K562 (cell line): Measurements from ENCODE around the gene ORC5. TPM values are rescaled to one million over a fixed set of nuclear protein-coding genes. Genes with fewer than 3 reads are reported as not detected.

ENCODE experiments used
- ATAC-seq: fragments of 200-7000 bp; cut with Tn5 transposase; 3 replicates; pipeline ENCODE4 v1.9.1; 2020; ENCODE audit warnings: moderate library complexity
- BruUV-seq: library from RNA; stranded (reverse); fragments of 400-500 nt; replicated peaks from 2 replicates; lab custom pipeline; 2021; lab: Mats Ljungman, UMichigan
- CTCF ChIA-PET: fragments of 300-600 bp; formaldehyde crosslinking; extraction: SDS; loops from one replicate; lab custom pipeline; 2021; ENCODE audit warnings: low intra/inter-chr PET ratio; lab: Yijun Ruan, JAX
- POLR2A ChIA-PET: fragments of 300-600, 350-650 bp; sonication (Branson Sonifier 250); formaldehyde crosslinking; extraction: SDS; loops from one replicate; lab custom pipeline; 2021; ENCODE audit warnings: antibody characterized with exemption, inconsistent platforms; lab: Yijun Ruan, JAX
- DNase-seq, 4 experiments: peaks; one replicate each; pipeline versions ENCODE4 v3.0.0 to v3.0.0-alpha.2; 2011 to 2018; ENCODE audit warnings: low spot score in 3 of 4, mixed read lengths in 3 of 4; ENCODE audit errors: extremely low read depth in 1 of 4
- FAIRE-seq: peaks from 2 replicates; lab custom pipeline; 2011; peaks lifted over from hg19 to GRCh38; lab: Jason Lieb, UNC
- H2AFZ ChIP-seq: 2 replicates; pipeline ENCODE4 v1.6.0; 2011; ENCODE audit warnings: low read depth, low read length, control low read depth, inconsistent platforms
- H3K27ac ChIP-seq: fragments of 200-600 bp; 3 replicates; pipeline ENCODE4 v1.8.0; 2011; ENCODE audit warnings: low read depth, mild to moderate bottlenecking, control low read depth, inconsistent platforms, low read length, moderate library complexity, mixed read lengths; ENCODE audit errors: extremely low read depth
- H3K27me3 ChIP-seq, 2 experiments: fragments of 300-600 bp in 1 of 2; 2 replicates in 1 of 2; 3 replicates in 1 of 2; pipeline versions ENCODE4 v1.6.0 to v1.8.0; 2011; ENCODE audit warnings: inconsistent platforms in 2 of 2, low read length in 2 of 2, mild to moderate bottlenecking in 1 of 2, mixed read lengths in 1 of 2, moderate library complexity in 1 of 2; ENCODE audit not compliant: control insufficient read depth in 2 of 2, insufficient read depth in 2 of 2
- H3K36me3 ChIP-seq: fragments of 300-600 bp; 3 replicates; pipeline ENCODE4 v1.8.0; 2011; ENCODE audit warnings: mild to moderate bottlenecking, low read length, inconsistent platforms; ENCODE audit not compliant: control insufficient read depth, insufficient read depth
- H3K4me1 ChIP-seq, 2 experiments: fragments of 200-600 bp in 1 of 2; replicated peaks in 1 of 2; 2 replicates in 1 of 2; 3 replicates in 1 of 2; pipeline versions ENCODE4 v1.5.1 to v1.8.0; 2011; ENCODE audit warnings: inconsistent platforms in 2 of 2, low read length in 2 of 2, mild to moderate bottlenecking in 1 of 2, mixed read lengths in 1 of 2, moderate library complexity in 1 of 2; ENCODE audit not compliant: control insufficient read depth in 2 of 2, insufficient read depth in 2 of 2
- H3K4me2 ChIP-seq: 2 replicates; pipeline ENCODE4 v1.6.1; 2011; ENCODE audit warnings: low read length, control low read depth, inconsistent platforms, mixed read lengths; ENCODE audit not compliant: insufficient read depth
- H3K4me3 ChIP-seq: fragments of 200-600 bp; sonication (generic), shearing (Covaris generic); 2 replicates; pipeline ENCODE4 v1.5.1; 2016; ENCODE audit warnings: control low read depth, inconsistent platforms
- H3K79me2 ChIP-seq: fragments of 200-600 bp; 3 replicates; pipeline ENCODE4 v1.8.0; 2011; ENCODE audit warnings: low read length, inconsistent platforms; ENCODE audit not compliant: control insufficient read depth, insufficient read depth
- H3K9ac ChIP-seq, 2 experiments: 2 replicates each; pipeline versions ENCODE4 v1.6.0 to v1.6.1; 2011; ENCODE audit warnings: low read depth in 2 of 2, low read length in 2 of 2, control low read depth in 1 of 2, inconsistent platforms in 1 of 2, mild to moderate bottlenecking in 1 of 2, mixed read lengths in 1 of 2; ENCODE audit not compliant: insufficient read depth in 1 of 2
- H3K9me1 ChIP-seq: one replicate; pipeline ENCODE4 v1.6.0; 2011; ENCODE audit warnings: inconsistent platforms, mild to moderate bottlenecking, low read length, moderate library complexity; ENCODE audit not compliant: control insufficient read depth, insufficient read depth
- H3K9me3 ChIP-seq: replicated peaks from 2 replicates; pipeline ENCODE4 v1.5.1; 2011; ENCODE audit warnings: low read depth, low read length, inconsistent platforms; ENCODE audit not compliant: control insufficient read depth, insufficient read depth
- H4K20me1 ChIP-seq: replicated peaks from 2 replicates; pipeline ENCODE4 v1.6.1; 2011; ENCODE audit warnings: low read length, inconsistent platforms, mixed read lengths; ENCODE audit not compliant: control insufficient read depth, insufficient read depth
- CCAR2 ChIP-seq: fragments of 200-400 bp; formaldehyde crosslinking; IDR thresholded peaks from 2 replicates; pipeline ENCODE4 v1.6.1; 2017; ENCODE audit warnings: mild to moderate bottlenecking, low read depth, low read length
- RBM17 ChIP-seq: fragments of 200-400 bp; formaldehyde crosslinking; IDR thresholded peaks from 2 replicates; pipeline ENCODE4 v1.6.1; 2017; ENCODE audit warnings: low read depth, mild to moderate bottlenecking, low read length, borderline replicate concordance
- SPI1 ChIP-seq: IDR thresholded peaks from 2 replicates; pipeline ENCODE4 v1.6.1; 2011; ENCODE audit warnings: low read depth, low read length, control low read depth, borderline replicate concordance
- ZBTB40 ChIP-seq, 2 experiments: fragments of 450-650 bp in 1 of 2; sonication (generic) in 1 of 2; formaldehyde crosslinking in 1 of 2; IDR thresholded peaks; 2 replicates each; pipeline versions ENCODE4 v1.7.1 to v1.9.0; 2016 to 2022; ENCODE audit warnings: inconsistent platforms in 1 of 2, mild to moderate bottlenecking in 1 of 2, missing genetic modification reagents in 1 of 2
- ZKSCAN8 ChIP-seq: fragments of 200-800 bp; sonication (Bioruptor generic); IDR thresholded peaks from 2 replicates; pipeline ENCODE4 v1.6.1; 2016; ENCODE audit warnings: missing genetic modification characterization, missing compliant biosample characterization
- ZNF584 ChIP-seq: fragments of 200-800 bp; sonication (Bioruptor generic); IDR thresholded peaks from 2 replicates; pipeline ENCODE4 v1.6.1; 2016; ENCODE audit warnings: low read depth, mild to moderate bottlenecking, missing genetic modification characterization, missing compliant biosample characterization
- WGBS: fragments of 100-300 bp; shearing (Covaris generic); methylation state at CpG from one replicate; pipeline ENCODE4 v1.1.6; 2016; ENCODE audit warnings: low coverage, mixed read lengths; ENCODE audit not compliant: insufficient coverage; ENCODE audit errors: missing lambda C conversion rate; 5-methylcytosine and 5-hydroxymethylcytosine counted together
- in situ Hi-C: fragments of 300-500 bp; cut with MboI; formaldehyde crosslinking; loops from 4 replicates; pipeline ENCODE4 v1.15.0; 2018; ENCODE audit warnings: inconsistent platforms, mixed read lengths
- intact Hi-C: fragments of 100-400 bp; cut with micrococcal nuclease; formaldehyde crosslinking; loops from 2 replicates; pipeline ENCODE4 v1.14.2; 2022
- polyA plus RNA-seq, 8 experiments: library from polyadenylated mRNA; depleted of rRNA in 4 of 8; stranded (reverse) in 5 of 8; unstranded in 3 of 8; fragments of >200 nt; fragmentation: Nextera tagmentation in 2 of 8; fragmentation: Illumina TruSeq in 1 of 8; extraction: Ambion mirVana in 2 of 8; extraction: Trizol in 1 of 8; gene quantifications; 2 replicates each; pipeline versions ENCODE4 v1.2.1 to v1.2.3, GENCODE V29; 2011 to 2014; ENCODE audit warnings: inconsistent platforms in 1 of 8, missing spikeins in 1 of 8
- total RNA-seq, 7 experiments: library from RNA; depleted of rRNA in 6 of 7; stranded (reverse); fragments of >200 nt in 6 of 7; fragmentation: Illumina TruSeq in 2 of 7; extraction: Trizol in 2 of 7; gene quantifications; 2 replicates each; pipeline versions ENCODE4 v1.2.1 to v1.2.3, GENCODE V29; 2011 to 2021; ENCODE audit warnings: low replicate concordance in 1 of 7

Gene ORC5
- total and polyA plus RNA-seq, 9 of the 15 experiments (the other 6 are each of a cell fraction or from before 2014, with no cell fraction given), result 29.8 to 136 (median 54.8) TPM

DNA sequence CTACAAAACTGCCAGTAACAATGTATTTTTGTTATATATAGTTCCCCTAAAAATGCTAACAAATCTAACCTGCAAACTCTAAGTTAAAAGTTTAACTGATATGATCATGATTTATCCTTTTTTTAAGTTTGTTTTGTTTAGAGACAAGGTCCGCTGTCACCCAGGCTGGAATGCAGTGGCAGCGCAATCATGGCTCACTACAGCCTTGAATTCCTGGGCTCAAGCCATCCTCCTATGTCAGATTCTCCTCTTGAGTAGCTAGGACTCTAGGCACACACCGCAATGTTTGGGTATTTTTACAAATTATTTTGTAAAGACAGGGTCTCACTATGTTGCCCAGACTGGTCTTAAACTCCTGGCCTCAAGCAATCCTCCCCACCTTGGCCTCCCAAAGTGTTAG lies 46.6 kb downstream of the ORC5 start:
- 94% methylated on average over 3 of the region's 3 CpGs for WGBS
- ChIA-PET CTCF (interaction anchor here (0.6 to 2.2 kb wide), 6 partner anchors 439 to 714 kb away, joined by 3 to 22 read pairs (median 4); no protein-coding TSS in a partner anchor), POLR2A (interaction anchor here (1.5 kb wide), 1 partner anchor 13 kb away, joined by 6 read pairs; no protein-coding TSS in a partner anchor)
- Histone ChIP-seq H3K27me3 (no peaks in the 10 kb centered on the region), H3K4me3 (no peak overlapping the region), H3K4me2 (no peak overlapping the region), H3K79me2 (no peaks in the 10 kb centered on the region), H3K9ac (no peak overlapping the region)
- DNase-seq, result no peak
- ATAC-seq, result no peak
- TF ChIP-seq ZNF584 (no peak), SPI1 (no peak), CCAR2 (no peak), RBM17 (no peak), ZBTB40 (IDR thresholded peaks at IDR 0.05) (no peak), ZBTB40 (CRISPR knock-in tag; IDR thresholded peaks at IDR 0.05) (no peak), ZKSCAN8 (CRISPR knock-in tag) (no peak)
- TF ChIP-seq, all 486 proteins: peak for 0
- intact Hi-C loops, result loop anchor here (5.0 kb wide), 1 partner anchor 639 kb away; no protein-coding TSS in a partner anchor
- H3K4me1 ChIP-seq, result no peaks in the 10 kb centered on the region
- H3K27ac ChIP-seq, result no peak overlapping the region
- no peak for FAIRE-seq
- no peak overlapping the region for H2AFZ ChIP-seq
- no TSS peak for BruUV-seq
- in situ Hi-C loops, result no loop called here
- no peaks in the 10 kb centered on the region for H3K9me3 ChIP-seq
- H3K9me1 ChIP-seq, result no peaks in the 10 kb centered on the region
- no peaks in the 10 kb centered on the region for H4K20me1 ChIP-seq
- peaks cover 64% of the 10 kb centered on the region for H3K36me3 ChIP-seq
